HL-60 (cell line): ENCODE data around the gene GNAT1.

Experiments
- DNase-seq, 2 experiments: peaks; one replicate each; pipeline ENCODE4 v3.0.0-alpha.2; 2010 to 2020; ENCODE audit warnings: low read depth in 1 of 2, low spot score in 1 of 2
- H3K27ac ChIP-seq: fragments of 250-450 bp; sonication (Bioruptor Pico); replicated peaks from 2 replicates; pipeline ENCODE4 v1.5.1; 2020; ENCODE audit warnings: mild to moderate bottlenecking, moderate library complexity
- H3K27me3 ChIP-seq: fragments of 250-450 bp; sonication (Bioruptor Pico); 2 replicates; pipeline ENCODE4 v1.5.1; 2021; ENCODE audit warnings: mild to moderate bottlenecking, moderate library complexity; ENCODE audit not compliant: insufficient read depth, poor library complexity, severe bottlenecking
- H3K4me3 ChIP-seq: replicated peaks from 2 replicates; pipeline ENCODE4 v1.5.1; 2011; ENCODE audit warnings: mild to moderate bottlenecking, control low read depth, low read length; ENCODE audit not compliant: insufficient read depth
- GABPA ChIP-seq: IDR thresholded peaks from 2 replicates; pipeline ENCODE4 v1.6.1; 2012; ENCODE audit warnings: low read depth
- POLR2AphosphoS5 ChIP-seq: IDR thresholded peaks from 2 replicates; pipeline ENCODE4 v1.6.1; 2012; ENCODE audit warnings: low read depth
- SPI1 ChIP-seq: IDR thresholded peaks from 2 replicates; pipeline ENCODE4 v1.6.1; 2012; ENCODE audit warnings: low read depth, mild to moderate bottlenecking, borderline replicate concordance
- TF ChIP-seq, protein P1 (sequence below): IDR thresholded peaks from one replicate; pipeline ENCODE4 v1.5.1; 2011; ENCODE audit warnings: low read length, control low read depth, inconsistent platforms; ENCODE audit not compliant: insufficient read depth
- TF ChIP-seq, protein P2 (sequence below): IDR thresholded peaks from 2 replicates; pipeline ENCODE4 v1.6.1; 2012; ENCODE audit warnings: low read depth; ENCODE audit not compliant: insufficient replicate concordance

The GNAT1 gene

DNA sequence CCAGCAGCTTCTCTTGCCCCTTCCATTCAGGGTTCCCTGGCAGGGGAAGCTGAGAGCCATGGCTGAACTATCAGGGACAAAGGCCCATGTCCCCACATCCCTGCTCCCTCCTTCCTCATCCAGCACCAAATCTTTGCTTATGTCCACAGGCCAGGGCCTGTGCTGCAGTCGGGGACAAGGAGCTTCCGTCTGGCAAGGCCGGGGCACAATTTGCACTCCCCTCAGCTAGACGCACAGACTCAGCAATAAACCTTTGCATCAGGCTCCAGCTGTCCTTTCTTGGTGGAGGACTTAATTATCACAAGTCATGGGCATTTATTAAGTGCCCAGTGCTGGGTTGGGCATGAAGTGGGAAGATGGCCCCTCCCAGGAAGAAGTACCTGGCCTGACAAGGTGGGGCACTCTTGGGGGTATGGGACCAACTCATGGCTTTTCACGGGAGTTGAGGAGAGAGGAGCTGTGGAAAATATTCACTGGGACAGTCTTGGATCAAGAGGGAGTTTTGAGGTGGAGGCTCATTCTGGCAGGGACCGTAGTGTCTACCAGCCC lies 4.9 kb downstream of the GNAT1 start:
- DNase-seq = no peak
- peaks cover 31% of the 10 kb centered on the region for H3K27me3 ChIP-seq
- no peak overlapping the region for H3K27ac ChIP-seq
- TF ChIP-seq SPI1 (no peak), POLR2AphosphoS5 (no peak), GABPA (no peak)
- TF ChIP-seq, protein P1, sequence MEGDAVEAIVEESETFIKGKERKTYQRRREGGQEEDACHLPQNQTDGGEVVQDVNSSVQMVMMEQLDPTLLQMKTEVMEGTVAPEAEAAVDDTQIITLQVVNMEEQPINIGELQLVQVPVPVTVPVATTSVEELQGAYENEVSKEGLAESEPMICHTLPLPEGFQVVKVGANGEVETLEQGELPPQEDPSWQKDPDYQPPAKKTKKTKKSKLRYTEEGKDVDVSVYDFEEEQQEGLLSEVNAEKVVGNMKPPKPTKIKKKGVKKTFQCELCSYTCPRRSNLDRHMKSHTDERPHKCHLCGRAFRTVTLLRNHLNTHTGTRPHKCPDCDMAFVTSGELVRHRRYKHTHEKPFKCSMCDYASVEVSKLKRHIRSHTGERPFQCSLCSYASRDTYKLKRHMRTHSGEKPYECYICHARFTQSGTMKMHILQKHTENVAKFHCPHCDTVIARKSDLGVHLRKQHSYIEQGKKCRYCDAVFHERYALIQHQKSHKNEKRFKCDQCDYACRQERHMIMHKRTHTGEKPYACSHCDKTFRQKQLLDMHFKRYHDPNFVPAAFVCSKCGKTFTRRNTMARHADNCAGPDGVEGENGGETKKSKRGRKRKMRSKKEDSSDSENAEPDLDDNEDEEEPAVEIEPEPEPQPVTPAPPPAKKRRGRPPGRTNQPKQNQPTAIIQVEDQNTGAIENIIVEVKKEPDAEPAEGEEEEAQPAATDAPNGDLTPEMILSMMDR = no peak
- TF ChIP-seq, protein P2, sequence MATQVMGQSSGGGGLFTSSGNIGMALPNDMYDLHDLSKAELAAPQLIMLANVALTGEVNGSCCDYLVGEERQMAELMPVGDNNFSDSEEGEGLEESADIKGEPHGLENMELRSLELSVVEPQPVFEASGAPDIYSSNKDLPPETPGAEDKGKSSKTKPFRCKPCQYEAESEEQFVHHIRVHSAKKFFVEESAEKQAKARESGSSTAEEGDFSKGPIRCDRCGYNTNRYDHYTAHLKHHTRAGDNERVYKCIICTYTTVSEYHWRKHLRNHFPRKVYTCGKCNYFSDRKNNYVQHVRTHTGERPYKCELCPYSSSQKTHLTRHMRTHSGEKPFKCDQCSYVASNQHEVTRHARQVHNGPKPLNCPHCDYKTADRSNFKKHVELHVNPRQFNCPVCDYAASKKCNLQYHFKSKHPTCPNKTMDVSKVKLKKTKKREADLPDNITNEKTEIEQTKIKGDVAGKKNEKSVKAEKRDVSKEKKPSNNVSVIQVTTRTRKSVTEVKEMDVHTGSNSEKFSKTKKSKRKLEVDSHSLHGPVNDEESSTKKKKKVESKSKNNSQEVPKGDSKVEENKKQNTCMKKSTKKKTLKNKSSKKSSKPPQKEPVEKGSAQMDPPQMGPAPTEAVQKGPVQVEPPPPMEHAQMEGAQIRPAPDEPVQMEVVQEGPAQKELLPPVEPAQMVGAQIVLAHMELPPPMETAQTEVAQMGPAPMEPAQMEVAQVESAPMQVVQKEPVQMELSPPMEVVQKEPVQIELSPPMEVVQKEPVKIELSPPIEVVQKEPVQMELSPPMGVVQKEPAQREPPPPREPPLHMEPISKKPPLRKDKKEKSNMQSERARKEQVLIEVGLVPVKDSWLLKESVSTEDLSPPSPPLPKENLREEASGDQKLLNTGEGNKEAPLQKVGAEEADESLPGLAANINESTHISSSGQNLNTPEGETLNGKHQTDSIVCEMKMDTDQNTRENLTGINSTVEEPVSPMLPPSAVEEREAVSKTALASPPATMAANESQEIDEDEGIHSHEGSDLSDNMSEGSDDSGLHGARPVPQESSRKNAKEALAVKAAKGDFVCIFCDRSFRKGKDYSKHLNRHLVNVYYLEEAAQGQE = no peak
- H3K4me3 ChIP-seq = no peak overlapping the region

DNA sequence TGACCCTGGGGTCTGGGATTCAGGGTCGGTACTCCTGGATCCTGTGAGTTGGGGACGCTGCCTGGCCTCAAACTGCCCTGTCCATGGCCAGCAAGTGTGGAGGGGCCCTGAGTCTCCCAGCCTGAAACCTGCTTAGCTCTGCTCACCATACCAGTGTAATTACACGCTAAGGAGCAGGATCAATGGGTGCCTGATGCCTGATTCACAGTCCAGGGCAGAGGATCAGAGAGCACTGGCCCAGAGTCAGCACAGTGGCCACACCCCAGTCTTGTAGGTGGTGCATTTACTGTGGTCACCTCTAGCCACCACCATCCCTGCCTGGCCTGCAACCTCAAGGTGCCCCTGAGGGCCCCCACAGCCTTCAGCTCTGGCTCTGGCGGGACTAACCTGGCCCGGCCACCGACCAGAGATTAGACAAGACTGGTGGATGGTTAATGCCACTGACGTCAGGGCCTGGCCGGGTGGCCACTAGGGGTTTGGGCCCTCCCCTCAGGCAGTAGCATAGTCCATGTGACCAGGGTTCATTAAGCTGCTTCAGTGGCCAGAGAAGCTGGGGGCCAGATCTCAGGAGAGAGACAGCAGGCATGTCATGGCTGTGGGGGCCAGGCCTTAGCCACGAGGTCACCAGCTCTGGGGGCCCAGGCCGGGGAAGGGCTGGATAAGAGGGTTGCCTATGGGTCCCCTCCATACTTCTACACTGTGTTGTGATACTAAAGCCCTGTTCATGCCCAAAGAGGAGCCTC lies 10.3 kb downstream of the GNAT1 start:
- peaks cover 52% of the 10 kb centered on the region for H3K27me3 ChIP-seq
- DNase-seq = no peak

DNA sequence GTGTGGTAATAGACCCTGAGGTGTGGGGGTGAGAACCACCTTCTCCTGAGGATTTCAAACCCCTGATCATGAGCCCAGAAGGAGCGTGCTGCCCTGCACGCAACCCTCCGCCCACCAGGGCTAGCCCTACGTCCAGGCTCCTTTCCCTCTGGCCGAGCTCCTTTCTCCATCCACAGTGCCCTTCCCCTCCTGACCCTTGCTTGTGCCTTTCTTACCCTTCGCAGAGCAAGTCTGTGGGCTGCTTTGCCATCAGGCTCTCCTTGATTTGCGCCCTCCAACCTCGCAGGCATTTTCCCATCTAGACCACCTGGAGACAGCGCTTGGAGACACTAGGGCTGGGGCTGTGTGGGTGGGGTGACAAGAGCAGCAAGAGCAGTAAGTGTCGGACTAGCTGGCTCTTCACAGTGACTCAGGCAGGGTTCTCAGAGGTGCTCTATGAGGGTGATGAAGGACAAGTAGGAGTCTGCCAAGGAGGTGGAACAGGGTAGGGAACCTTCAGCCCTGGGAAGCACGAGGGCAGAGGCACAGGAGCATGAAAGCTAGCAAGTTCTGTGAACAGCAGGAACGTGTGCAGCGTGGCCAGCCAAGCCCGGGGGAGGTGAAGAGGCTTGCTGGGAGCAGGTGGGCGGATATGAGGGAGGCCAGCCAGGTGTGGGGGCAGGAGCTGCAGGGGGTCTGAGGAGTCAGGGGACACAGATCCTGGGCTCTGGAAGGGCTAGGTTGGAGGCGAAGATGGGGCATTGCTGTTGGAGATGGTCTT lies 11.1 kb downstream of the GNAT1 start:
- TF ChIP-seq GABPA = no peak
- TF ChIP-seq POLR2AphosphoS5 = no peak
- no peak for TF ChIP-seq SPI1
- TF ChIP-seq, protein P2 = no peak
- TF ChIP-seq, protein P1 = no peak

More for the DNA sequence above, 10.3 kb downstream of the GNAT1 start:
- Histone ChIP-seq H3K4me3 (no peak overlapping the region), H3K27ac (no peak overlapping the region)
- TF ChIP-seq, protein P2 = no peak
- no peak for TF ChIP-seq GABPA
- TF ChIP-seq, protein P1 = no peak
- TF ChIP-seq SPI1 = no peak
- no peak for TF ChIP-seq POLR2AphosphoS5

More for the DNA sequence above, 11.1 kb downstream of the GNAT1 start:
- Histone ChIP-seq H3K27ac (no peak overlapping the region), H3K27me3 (peaks cover 51% of the 10 kb centered on the region), H3K4me3 (no peak overlapping the region)
- DNase-seq = no peak
